Heart left ventricle (tissue), 13 donors: Measurements from ENCODE around the gene FBXL7.

Source experiments
- POLR2A ChIP-seq, 2 donors: fragments of 450-650 bp; IDR thresholded peaks; one replicate each; pipeline ENCODE4 v1.6.1; 2017; ENCODE audit warnings: antibody characterized with exemption in 2 of 2, mild to moderate bottlenecking in 2 of 2, moderate library complexity in 2 of 2
- TF ChIP-seq, protein P1 (sequence below), 12 donors: fragments of 200-600 bp; sonication (generic) in 4 of 12; IDR thresholded peaks; one replicate each; pipeline versions ENCODE4 v1.5.0 to v1.8.0; 2018 to 2022; ENCODE audit warnings: antibody characterized with exemption in 12 of 12, mild to moderate bottlenecking in 5 of 12
- donor health status: ischemic (EF 13 %, LVEDD 7.1; RV severe dilation, severe dysfunction).
- donor health status: DM: no; HTN: yes; CAD: no.
- donor health status: DM: no; HTN: no; CAD: no.
- donor health status: ischemic (EF 25% LVEDD 6.9; RV normal size, moderate dysfunction).
- donor health status: ischemic (EF 25% LVEDD 5.7; RV mildly dilated, moderate dysfunction).
- donor health status: ischemic (EF 35%, LVEDD 5.7; RV mildly dilated, moderate dysfunction).
- donor health status: nonischemic (EF 11% LVEDD 7.7; RV severe dilation, severe dysfunction).
- donor health status: DM: yes; HTN: yes; CAD: no.
- donor health status: PGD.
- donor health status: ischemic (EF 29% LVEDD 5.4; RV normal size, mild dysfunction).
- donor health status: nonischemic (EF 23%, LVEDD 6.1; RV moderate dilation, normal function).

DNA sequence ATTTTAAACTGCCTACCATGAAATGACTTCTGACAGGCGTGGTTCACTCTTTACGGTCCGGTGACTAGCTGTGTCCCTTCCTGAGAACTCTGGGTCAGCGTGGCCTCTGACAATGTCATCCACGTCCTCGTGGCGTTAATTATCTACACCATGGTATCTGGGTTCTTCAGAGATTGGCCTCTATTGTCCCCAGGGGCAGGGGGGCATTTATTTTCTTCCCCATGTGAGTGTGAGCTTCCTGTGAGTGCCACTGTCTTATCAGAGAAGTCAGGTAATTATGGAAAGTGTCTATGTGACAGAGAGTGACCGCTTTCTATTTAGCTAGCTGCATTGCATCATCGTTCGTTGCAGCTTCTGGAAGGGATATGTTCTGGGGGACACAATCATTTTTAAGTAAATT lies 77.2 kb downstream of the FBXL7 start:
- TF ChIP-seq, protein P1, sequence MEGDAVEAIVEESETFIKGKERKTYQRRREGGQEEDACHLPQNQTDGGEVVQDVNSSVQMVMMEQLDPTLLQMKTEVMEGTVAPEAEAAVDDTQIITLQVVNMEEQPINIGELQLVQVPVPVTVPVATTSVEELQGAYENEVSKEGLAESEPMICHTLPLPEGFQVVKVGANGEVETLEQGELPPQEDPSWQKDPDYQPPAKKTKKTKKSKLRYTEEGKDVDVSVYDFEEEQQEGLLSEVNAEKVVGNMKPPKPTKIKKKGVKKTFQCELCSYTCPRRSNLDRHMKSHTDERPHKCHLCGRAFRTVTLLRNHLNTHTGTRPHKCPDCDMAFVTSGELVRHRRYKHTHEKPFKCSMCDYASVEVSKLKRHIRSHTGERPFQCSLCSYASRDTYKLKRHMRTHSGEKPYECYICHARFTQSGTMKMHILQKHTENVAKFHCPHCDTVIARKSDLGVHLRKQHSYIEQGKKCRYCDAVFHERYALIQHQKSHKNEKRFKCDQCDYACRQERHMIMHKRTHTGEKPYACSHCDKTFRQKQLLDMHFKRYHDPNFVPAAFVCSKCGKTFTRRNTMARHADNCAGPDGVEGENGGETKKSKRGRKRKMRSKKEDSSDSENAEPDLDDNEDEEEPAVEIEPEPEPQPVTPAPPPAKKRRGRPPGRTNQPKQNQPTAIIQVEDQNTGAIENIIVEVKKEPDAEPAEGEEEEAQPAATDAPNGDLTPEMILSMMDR (IDR thresholded peaks at IDR 0.05): no peak
- no peak for TF ChIP-seq POLR2A (IDR thresholded peaks at IDR 0.05)
